NOMO-1 treated with DMSO at 0.1 percent for 48 hours (cell line): ENCODE data around the gene HSD17B12.
"Not testable (repeated sequence)": the region's sequence is repeated elsewhere in the genome, so short reads cannot be mapped to it uniquely, and the experiment has no call there.

ENCODE experiments used
- DNase-seq: peaks from one replicate; lab custom pipeline; 2025; ENCODE audit not compliant: unreplicated experiment; lab: John Stamatoyannopoulos, UW

Gene HSD17B12

GRCh38 chr11:43680521-43681400 lies at the start of gene HSD17B12:
Gene HSD17B12, plus strand, starts transcription at chr11:43680738. Its CDS starts 90 bp downstream, at chr11:43680828.
- DNase-seq, result peak; percentile 99

DNA sequence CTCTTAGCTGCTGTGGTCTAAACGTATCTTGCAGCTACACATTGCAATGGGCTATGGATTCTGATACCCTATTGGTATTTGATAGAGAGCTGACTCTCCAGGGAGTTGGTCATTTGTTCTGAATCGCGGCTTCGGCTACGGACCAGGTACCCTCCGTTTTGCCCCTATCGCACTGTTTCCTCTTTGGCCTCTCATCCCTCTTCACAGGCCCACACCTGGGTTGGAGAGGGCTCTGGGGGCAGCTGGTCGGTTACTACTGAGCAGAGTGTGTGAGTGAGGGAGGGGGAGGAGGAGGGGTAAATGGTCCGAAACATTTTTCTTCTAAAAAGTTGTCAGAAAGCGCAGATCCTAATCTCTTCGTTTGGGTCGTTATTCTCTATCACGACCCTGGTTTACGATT lies 48.8 kb upstream of the HSD17B12 start:
- no peak for DNase-seq

DNA sequence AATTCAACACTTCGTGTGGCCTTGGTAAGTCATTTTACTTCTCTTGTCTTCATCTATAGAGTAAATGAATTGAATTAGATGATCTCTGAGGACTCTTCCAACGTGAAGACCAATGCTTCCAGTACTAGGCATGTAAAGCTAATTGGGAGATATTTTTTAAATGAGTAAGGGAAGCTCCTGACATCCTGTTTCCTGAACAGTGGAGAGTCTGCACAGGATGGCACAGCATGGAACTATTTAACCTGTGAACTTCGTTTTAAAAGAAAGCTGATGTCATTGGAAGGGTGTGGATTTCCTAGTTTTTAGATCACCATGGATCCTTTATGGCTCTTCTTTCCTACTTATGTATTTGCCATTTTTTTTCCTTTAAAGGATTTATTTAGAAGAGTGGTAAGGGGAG lies 48.4 kb upstream of the HSD17B12 start:
- DNase-seq, result no peak

GRCh38 chr11:43638717-43639116 lies 41.8 kb upstream of the HSD17B12 start:
- DNase-seq, result no peak

DNA sequence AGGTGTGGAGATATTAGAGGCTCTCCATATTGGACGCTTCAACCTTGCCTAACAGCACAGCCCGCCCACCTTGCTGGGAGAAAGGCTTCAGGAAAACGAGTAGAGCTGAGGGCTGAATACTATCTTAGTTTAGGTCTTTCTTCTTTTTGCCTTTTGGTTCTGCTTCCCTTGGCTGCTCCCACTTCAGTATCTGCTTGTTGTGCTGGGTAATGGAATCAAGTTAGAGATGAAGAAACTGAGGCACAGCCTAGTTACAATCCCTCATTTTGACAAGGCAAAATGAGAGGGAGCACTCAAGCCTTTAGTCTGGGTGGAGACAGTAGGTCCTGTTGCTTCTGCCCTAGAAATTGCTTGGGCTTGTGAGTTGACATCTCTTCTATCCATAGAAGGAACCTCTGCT lies 41.3 kb upstream of the HSD17B12 start:
- DNase-seq, result no peak

- DNase-seq, result no peak
These were observed 40.6 kb upstream of the HSD17B12 start for GRCh38 chr11:43639920-43640319.

DNA sequence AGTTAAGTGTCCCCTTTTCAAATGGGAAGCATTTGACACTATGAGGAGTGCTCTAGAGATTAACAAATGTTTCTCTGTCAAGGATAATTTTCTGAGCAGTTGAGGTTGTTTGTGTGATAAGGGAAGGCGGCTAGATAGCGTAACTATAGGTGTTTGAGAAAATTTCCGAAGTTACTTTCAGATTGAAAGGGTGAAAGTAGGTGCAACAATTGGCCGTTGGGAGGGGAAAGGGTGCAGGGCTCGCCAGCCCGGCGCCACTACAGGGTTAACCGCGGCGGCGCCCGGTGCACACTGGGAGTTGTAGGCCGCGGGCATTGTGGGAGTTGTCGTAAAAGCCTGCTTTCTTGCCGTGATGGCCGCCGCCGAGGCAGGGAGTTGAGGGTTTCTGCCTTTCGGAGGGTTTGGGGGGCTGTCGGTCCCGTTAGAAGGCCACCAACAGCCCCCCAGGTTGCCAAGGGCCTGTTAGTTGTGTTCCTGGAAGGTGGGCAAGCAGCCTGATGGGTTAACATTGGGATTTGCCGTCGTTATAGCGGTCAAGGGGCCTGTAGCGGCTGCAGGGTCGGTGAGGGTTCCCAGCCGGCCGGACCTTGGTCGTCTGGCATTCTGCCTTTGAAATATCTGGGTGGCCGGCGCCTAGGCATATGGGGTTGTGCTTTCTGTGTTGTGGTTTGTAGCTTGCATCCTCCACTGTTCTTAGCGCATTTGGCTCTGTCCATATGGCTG lies 36.5 kb upstream of the HSD17B12 start:
- peak; percentile 72 for DNase-seq

DNA sequence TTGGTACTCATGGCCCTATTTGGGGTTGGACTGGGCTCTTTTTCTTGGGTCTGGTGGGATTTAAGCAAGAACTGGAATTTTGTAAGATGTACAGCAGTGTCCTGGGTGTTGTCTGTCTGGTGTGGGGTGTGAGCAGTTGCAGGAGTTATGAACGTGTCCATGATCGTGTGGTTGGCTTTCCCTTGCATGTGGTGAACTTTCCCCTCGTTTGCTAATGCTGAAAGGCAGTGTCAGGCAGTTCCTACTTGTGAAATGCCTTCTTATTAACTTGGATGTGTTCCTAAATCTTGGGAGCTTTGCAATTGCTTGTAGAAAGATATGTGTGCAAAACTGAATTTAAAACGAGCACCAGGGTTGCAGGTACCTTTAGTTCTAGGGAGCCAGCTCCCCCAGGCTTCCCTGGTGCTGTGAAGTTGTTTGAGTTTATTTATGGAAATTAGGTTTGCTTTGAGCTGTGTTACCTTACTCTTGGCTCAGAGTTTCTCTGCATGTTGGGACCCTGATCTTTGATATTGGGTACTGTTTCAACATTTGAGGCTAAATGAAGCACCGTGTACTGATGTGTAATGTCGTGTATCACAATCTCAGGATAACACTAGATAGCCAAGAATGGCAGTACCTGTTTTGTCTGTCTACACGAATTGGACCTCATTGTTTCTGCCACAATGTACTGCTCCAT lies 35.8 kb upstream of the HSD17B12 start:
- DNase-seq, result no peak

GRCh38 chr11:43646767-43647166 lies 33.8 kb upstream of the HSD17B12 start:
- no peak for DNase-seq

- DNase-seq, result no peak
These were observed 31.6 kb upstream of the HSD17B12 start for GRCh38 chr11:43648888-43649287.

DNA sequence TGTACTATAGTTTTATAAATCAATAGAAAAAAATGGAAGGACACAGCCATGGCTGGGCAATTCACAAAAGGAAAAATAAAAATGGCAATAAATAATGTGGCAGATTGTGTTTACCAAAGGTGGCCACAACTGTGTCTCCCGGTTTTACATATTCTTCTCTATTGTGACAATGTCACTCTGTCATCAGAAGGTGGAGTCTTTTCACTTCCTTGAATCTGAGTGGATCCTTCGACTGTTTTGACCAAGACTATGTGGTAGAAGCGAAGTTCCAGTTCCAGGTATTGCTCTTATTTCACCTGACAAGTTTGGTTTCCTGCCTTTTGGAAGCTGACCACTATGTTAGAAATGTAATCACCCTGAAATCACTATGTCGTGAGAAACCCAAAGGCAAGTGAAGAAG lies 31.0 kb upstream of the HSD17B12 start:
- DNase-seq, result no peak

DNA sequence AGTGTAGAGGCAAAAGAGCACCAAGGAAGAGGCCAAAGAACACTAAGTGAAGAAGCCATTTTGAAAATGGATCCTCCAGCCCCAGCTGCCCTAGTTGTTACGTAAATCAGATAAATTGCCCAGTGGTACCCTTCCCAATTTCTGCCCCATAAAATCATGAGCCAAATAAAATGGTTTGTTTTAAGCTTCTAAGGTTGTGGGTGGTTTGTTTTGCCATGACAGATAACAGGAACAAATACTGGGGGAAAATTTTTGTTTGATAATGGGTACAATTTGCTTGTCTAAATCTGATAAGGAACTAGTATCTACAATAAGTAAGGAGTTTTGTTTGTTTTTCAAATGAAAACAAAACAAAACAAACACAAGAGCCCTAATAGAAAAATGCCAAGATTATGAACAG lies 30.6 kb upstream of the HSD17B12 start:
- no peak for DNase-seq

DNA sequence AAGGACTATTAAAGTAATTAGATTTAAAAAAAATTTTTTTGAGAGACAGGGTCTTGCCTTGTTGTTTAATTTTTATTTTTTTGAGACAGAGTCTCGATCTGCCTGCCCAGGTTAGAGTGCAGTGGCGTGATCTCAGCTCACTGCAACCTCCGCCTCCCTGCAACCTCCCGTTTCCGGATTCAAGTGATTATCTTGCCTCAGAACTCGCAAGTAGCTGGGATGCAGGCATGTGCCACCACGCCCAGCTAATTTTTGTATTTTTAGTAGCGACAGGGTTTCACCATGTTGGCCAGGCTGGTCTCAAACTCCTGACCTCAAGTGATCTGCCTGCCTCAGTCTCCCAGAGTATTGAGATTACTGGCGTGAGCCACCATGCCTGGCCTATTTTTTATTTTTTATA lies 17.5 kb upstream of the HSD17B12 start:
- DNase-seq, result not testable (repeated sequence)

GRCh38 chr11:43664295-43664694 lies 16.2 kb upstream of the HSD17B12 start:
- no peak for DNase-seq

- DNase-seq, result not testable (repeated sequence)
These were observed 9.3 kb upstream of the HSD17B12 start for GRCh38 chr11:43671284-43671683.

DNA sequence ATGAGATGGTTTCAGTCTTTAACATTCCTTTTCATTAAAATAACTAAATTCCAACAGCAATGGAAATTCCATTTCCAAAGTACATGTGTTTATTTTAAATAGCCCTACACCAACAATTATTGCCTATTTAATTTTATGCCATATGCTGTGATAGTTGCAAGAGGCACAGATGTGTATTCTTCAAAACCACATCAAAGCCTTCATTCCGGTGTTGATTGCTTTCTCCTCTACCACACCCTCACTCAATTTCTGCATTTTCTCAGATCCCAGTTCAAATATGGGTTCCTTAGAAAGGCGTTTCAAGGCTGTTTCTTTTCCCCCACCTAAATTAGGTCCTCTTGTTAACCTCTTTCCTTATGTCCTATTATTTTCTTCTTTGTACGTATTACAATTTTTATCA lies 6.0 kb upstream of the HSD17B12 start:
- DNase-seq, result no peak

- DNase-seq, result no peak
These were observed 3.6 kb upstream of the HSD17B12 start for GRCh38 chr11:43676933-43677332.

DNA sequence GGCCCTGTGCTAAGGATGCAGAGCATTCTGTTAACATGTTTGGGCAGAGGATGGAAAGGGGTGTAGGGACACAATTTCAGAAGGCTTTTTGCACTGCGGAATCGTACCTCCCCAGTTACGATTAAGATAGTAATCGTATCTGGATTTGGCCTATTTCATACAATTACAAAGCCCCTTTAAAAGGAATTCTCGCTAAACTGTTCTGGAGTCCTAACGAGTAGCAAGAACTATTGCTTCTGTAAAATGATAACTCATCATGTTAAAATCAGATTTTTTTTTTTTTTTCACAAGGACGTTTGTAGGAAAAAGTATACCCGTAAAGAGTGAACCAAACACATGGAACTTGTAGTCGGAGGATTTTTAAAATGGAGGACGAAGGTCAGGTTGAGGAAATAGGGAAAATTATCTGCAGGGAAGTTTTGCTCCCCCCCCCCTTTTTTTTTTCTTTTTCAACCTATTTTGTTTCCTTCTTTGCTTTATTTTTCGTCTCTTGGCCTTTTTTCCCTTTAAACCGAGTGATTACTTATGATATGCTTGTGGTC lies 934 bp downstream of the HSD17B12 start:
- no peak for DNase-seq

DNA sequence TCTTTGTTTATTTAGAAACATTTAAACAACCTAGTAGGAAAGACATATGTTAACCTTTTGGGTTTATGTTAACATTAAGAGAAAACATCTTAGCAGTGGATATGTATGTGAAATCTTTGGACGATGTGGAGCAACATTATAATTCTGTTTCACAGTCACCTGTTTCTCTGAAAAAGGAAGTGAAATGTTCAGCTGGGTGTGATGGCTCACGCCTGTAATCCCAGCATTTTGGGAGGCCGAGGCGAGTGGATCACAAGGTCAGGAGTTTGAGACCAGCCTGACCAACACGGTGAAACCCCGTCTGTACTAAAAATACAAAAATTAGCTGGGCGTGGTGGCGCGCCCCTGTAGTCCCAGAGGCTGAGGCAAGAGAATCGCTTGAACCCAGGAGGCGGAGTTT lies 1.5 kb downstream of the HSD17B12 start:
- peak; percentile 62 for DNase-seq

DNA sequence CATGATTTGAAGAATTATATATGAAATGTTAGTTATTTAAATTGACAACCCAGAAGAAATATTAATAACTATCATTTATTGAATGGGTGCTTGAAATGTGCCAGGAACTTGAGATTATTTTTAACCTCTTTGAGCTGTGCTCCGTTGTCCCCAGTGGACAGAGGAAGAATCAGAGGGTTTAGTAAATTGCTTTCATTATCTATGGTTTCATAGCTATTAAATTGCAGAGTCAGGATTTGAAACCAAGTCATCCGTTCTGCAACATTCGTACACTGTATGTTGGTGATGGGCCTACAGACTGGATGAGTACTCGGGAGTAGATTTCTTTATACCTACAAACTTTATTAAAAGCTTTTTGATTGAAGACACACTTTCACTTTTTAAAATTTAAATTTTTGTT lies 4.9 kb downstream of the HSD17B12 start:
- DNase-seq, result no peak

DNA sequence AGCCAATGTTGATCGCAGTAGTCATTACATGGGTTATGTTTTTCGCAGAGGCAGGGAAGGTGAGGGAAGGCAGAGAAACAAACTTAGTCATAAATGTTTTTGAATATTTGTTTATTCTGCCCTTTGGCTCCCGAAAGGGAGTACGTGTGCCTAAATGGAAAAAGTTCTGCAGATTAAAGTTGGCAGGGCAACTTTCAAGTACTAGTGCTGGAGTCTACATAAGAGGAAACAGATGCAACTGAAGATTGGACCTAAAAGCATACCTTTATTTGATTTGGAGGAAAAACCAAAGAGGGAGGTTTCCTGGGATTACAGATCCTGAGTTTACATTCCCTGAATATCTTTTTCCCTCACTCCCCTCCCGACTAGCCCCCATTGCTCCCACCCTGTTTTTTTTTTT lies 5.7 kb downstream of the HSD17B12 start:
- DNase-seq, result no peak
